ENCODE data around the gene DHRS3. TPM values are rescaled to one million over a fixed set of nuclear protein-coding genes. Genes with fewer than 3 reads are reported as not detected.

DHRS3 gene
- total RNA-seq, 1 experiment from 2014 or later, result 0.76 TPM

- Histone ChIP-seq H3K9me3 (replicated peaks) (no peaks in the 10 kb centered on the region), H3K4me1 (replicated peaks) (peaks cover 5% of the 10 kb centered on the region; the same call in 1 of the 2 replicates), H3K27me3 (replicated peaks) (no peaks in the 10 kb centered on the region), H3K4me3 (no peak overlapping the region), H3K27ac (no peak overlapping the region), H3K36me3 (no peaks in the 10 kb centered on the region)
- no peak for DNase-seq (ENCODE audit: low read depth in 1 of 2, low spot score in 2 of 2)
These were observed 12.2 kb upstream of the DHRS3 start for GRCh38 chr1:12629985-12630760.

DNA sequence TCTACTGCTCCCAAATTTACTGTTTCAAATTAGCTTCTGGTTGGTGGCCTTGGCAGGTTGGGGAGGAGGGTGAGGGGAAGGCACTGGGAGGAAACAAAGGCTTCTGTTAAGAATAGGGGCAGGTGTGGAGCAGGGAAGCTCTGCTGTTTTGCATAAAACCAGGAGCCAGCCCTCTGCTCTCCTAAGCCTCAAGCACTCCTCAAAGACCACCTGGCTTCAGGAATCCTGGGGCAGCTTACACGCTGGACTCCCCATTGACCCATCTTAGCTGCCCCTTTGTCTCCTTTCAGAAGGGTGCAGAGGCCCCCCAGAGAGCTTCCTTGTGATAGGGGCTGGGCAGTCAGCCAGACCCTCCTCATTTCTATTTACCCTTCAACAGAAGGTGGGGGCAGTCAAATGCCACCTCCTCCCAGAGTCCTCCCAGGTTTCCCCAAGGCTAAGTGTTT, 11.5 kb upstream of the DHRS3 start:
- peaks cover 5% of the 10 kb centered on the region; the same call in 1 of the 2 replicates for H3K4me1 ChIP-seq (replicated peaks)

GRCh38 chr1:12627296-12627695, 9.3 kb upstream of the DHRS3 start:
- no peaks in the 10 kb centered on the region for H3K36me3 ChIP-seq
- no peaks in the 10 kb centered on the region for H3K9me3 ChIP-seq (replicated peaks)
- H3K4me1 ChIP-seq (replicated peaks), result peaks cover 5% of the 10 kb centered on the region; the same call in 1 of the 2 replicates
- H3K27me3 ChIP-seq (replicated peaks), result no peaks in the 10 kb centered on the region
- no peak for DNase-seq (ENCODE audit: low read depth in 1 of 2, low spot score in 2 of 2)
- no peak overlapping the region for H3K27ac ChIP-seq
- no peak overlapping the region for H3K4me3 ChIP-seq

More for the DNA sequence above, 11.5 kb upstream of the DHRS3 start:
- no peak for DNase-seq (ENCODE audit: low read depth in 1 of 2, low spot score in 2 of 2)
- Histone ChIP-seq H3K9me3 (replicated peaks) (no peaks in the 10 kb centered on the region), H3K27ac (no peak overlapping the region), H3K36me3 (no peaks in the 10 kb centered on the region), H3K27me3 (replicated peaks) (no peaks in the 10 kb centered on the region), H3K4me3 (no peak overlapping the region)

DNA sequence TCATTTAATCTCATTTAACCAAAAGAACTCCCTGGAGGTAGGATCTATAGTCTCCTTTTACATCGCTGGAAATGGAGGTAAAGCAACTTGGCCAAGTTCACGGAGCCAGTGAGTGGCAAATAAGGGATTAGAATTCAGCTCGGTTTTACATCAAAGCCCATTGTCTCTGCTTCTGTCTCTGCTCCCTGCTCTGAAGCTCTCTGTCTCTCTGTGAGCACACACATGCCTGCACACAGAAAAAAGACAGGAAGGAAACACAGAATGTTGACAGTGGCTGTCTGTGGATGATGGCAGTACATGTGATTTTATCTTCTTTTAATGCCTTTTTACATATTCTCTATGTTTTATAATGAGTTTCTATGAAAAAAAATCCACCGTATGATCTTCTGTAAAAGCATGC, 8.9 kb upstream of the DHRS3 start:
- Histone ChIP-seq H3K27me3 (replicated peaks) (no peaks in the 10 kb centered on the region), H3K9me3 (replicated peaks) (no peaks in the 10 kb centered on the region), H3K4me3 (no peak overlapping the region), H3K36me3 (no peaks in the 10 kb centered on the region), H3K27ac (no peak overlapping the region), H3K4me1 (replicated peaks) (peaks cover 5% of the 10 kb centered on the region; the same call in 1 of the 2 replicates)
- DNase-seq (ENCODE audit: low read depth in 1 of 2, low spot score in 2 of 2), result no peak

- Histone ChIP-seq H3K36me3 (no peaks in the 10 kb centered on the region), H3K27me3 (replicated peaks) (no peaks in the 10 kb centered on the region), H3K9me3 (replicated peaks) (no peaks in the 10 kb centered on the region), H3K4me3 (no peak overlapping the region), H3K27ac (no peak overlapping the region), H3K4me1 (replicated peaks) (peaks cover 10% of the 10 kb centered on the region; the same call in 1 of the 2 replicates)
- DNase-seq (ENCODE audit: low read depth in 1 of 2, low spot score in 2 of 2), result no peak
These were observed 7.3 kb upstream of the DHRS3 start for GRCh38 chr1:12625276-12625675.

- H3K4me1 ChIP-seq (replicated peaks), result peaks cover 27% of the 10 kb centered on the region
- no peak for DNase-seq (ENCODE audit: low read depth in 1 of 2, low spot score in 2 of 2)
- no peak overlapping the region for H3K4me3 ChIP-seq
- no peak overlapping the region for H3K27ac ChIP-seq
- no peaks in the 10 kb centered on the region for H3K36me3 ChIP-seq
- H3K9me3 ChIP-seq (replicated peaks), result no peaks in the 10 kb centered on the region
- no peaks in the 10 kb centered on the region for H3K27me3 ChIP-seq (replicated peaks)
These were observed 4.5 kb upstream of the DHRS3 start for GRCh38 chr1:12622506-12622905.

DNA sequence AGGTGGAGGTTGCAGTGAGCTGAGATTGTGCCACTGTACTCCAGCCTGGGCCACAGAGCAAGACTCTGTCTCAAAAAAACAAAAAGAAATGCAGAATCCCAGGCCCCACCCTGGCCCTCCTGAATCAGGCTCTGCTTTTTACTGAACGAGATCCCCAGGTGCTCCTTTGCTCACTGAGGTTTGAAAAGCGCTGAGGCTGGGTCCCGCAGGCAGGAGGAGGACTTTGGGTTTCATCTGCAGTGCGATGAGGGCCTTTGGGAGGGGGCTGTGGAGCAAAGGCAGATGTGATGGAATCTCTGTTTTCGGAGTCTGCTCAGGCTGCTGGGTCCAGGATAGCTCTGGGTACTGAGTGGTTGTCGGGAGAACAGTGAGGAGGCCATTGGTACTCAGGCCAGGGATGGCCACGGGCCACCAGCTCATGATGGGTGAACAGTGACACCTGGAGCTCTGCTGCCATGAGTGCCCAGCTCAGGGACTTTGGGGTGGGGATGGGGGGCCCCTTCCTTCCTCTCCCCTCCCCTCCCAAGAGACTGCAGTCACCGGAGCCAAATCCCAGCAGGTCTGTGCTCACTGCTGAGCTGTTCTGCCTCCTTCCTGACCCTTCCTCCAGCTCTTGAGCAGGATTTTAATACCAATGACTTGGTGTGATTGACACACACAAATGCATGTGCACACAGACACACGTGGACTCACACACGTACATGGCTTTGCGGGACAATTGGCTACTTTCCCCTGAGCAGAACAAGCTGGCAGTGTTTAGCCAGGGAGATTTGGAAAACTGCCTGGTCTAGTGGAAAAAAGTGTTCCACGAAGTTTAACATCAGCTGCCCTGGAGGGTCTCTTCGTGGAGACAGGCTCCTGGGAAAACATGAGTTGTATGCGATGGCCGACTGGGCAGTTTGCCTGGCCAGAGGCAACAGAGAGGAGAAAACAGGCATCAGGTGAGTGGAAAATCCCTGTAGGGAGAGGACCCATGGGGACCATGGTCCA, 3.6 kb upstream of the DHRS3 start:
- peaks cover 33% of the 10 kb centered on the region for H3K4me1 ChIP-seq (replicated peaks)
- H3K4me3 ChIP-seq, result no peak overlapping the region
- no peaks in the 10 kb centered on the region for H3K36me3 ChIP-seq
- DNase-seq (ENCODE audit: low read depth in 1 of 2, low spot score in 2 of 2), result no peak
- no peaks in the 10 kb centered on the region for H3K9me3 ChIP-seq (replicated peaks)
- H3K27me3 ChIP-seq (replicated peaks), result peaks cover 5% of the 10 kb centered on the region
- no peak overlapping the region for H3K27ac ChIP-seq

DNA sequence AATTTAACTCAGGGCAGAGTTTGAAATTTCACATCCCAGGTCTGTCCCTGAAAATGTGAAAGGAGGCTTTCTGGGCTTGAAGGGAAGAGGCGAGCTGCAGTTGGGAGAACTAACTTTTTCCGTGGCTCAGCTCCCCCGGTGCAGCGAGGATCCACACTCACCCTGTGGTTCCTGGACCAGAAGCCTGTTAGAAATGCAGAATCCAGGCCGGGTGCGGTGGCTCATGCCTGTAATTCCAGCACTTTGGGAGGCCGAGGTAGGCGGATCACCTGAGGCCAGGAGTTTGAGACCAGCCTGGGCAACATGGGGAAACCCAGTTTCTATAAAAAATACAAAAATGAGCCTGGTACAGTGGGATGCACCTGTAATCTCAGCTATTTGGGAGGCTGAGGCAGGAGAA, 2.9 kb upstream of the DHRS3 start:
- H3K27ac ChIP-seq, result no peak overlapping the region
- H3K36me3 ChIP-seq, result no peaks in the 10 kb centered on the region
- H3K4me1 ChIP-seq (replicated peaks), result peaks cover 40% of the 10 kb centered on the region
- peaks cover 5% of the 10 kb centered on the region for H3K27me3 ChIP-seq (replicated peaks)
- no peak for DNase-seq (ENCODE audit: low read depth in 1 of 2, low spot score in 2 of 2)
- no peak overlapping the region for H3K4me3 ChIP-seq
- no peaks in the 10 kb centered on the region for H3K9me3 ChIP-seq (replicated peaks)

- DNase-seq (ENCODE audit: low read depth in 1 of 2, low spot score in 2 of 2), result no peak
- no peaks in the 10 kb centered on the region for H3K36me3 ChIP-seq
- no peak overlapping the region for H3K4me3 ChIP-seq
- H3K9me3 ChIP-seq (replicated peaks), result no peaks in the 10 kb centered on the region
- H3K4me1 ChIP-seq (replicated peaks), result peaks cover 45% of the 10 kb centered on the region
- no peak overlapping the region for H3K27ac ChIP-seq
- H3K27me3 ChIP-seq (replicated peaks), result peaks cover 5% of the 10 kb centered on the region
These were observed 2.5 kb upstream of the DHRS3 start for GRCh38 chr1:12620488-12620865.

GRCh38 chr1:12619792-12620487, 1.9 kb upstream of the DHRS3 start:
- H3K27me3 ChIP-seq (replicated peaks), result peaks cover 5% of the 10 kb centered on the region
- H3K9me3 ChIP-seq (replicated peaks), result no peaks in the 10 kb centered on the region
- peak; percentile 62 to 84 for DNase-seq (ENCODE audit: low read depth in 1 of 2, low spot score in 2 of 2)
- no peak overlapping the region for H3K4me3 ChIP-seq
- H3K4me1 ChIP-seq (replicated peaks), result peaks cover 49% of the 10 kb centered on the region
- H3K27ac ChIP-seq, result no peak overlapping the region
- H3K36me3 ChIP-seq, result no peaks in the 10 kb centered on the region

DNA sequence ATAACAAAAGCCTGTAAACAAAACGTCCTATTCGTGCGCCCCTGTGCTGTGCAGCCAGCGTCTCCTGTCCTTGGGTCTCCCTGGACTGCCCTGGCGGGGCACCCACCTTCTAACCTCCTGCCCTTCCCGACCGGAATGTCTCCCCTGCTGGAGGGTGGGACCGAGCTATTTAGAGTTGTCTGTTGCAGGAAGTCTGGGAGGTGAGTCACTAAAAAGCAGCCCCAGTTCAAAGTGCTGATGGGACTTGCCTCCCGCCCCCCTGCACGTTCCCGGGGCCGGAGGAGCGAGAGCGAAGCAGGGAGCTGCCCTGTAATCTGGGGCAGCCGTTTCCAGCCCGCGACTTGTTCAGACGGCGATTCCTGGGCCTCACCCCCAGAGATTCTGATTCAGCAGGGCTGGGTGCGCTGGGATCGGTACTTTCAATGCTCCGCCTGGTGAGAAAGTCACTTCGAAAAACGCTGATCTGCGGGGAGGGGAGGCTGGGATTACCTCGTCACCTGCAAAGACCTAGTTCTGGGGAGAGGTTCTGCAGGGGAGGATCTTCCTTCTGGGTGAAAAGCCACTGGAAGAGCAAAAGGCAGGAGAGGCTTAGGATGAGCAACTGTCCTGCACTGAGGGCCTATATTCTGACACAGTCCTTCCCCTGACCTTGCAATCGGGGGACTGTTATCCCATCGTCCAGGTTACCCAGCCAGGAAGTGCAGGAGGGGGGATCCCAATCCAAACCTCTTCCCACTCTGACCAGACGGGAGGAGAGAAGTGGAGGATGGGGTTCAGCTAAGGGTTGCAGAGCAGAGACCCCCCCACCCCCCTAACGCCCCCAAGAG, 1.2 kb upstream of the DHRS3 start:
- H3K4me1 ChIP-seq (replicated peaks), result peaks cover 49% of the 10 kb centered on the region

DNA sequence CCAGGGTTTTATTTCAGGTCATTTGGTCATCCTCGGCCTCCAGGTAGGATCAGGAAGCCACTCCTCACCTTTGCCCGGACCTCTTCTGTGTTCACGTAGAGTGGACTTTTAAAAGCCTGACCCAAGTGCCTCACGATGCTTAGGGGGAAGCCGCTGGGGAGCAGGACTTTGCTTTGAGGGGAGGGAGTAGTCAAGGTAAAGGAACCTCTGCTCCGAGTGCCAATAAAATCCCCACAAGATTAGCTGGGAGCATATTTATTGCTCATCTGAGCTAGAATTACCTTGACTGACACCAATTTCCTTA, 603 bp upstream of the DHRS3 start:
- peaks cover 5% of the 10 kb centered on the region for H3K27me3 ChIP-seq (replicated peaks)
- no peaks in the 10 kb centered on the region for H3K36me3 ChIP-seq
- H3K27ac ChIP-seq, result no peak overlapping the region
- peak overlapping the region; percentile 44 for H3K4me3 ChIP-seq
- DNase-seq (ENCODE audit: low read depth in 1 of 2, low spot score in 2 of 2), result no peak
- peaks cover 49% of the 10 kb centered on the region for H3K4me1 ChIP-seq (replicated peaks)
- no peaks in the 10 kb centered on the region for H3K9me3 ChIP-seq (replicated peaks)

More for the DNA sequence above, 1.2 kb upstream of the DHRS3 start:
- H3K4me3 ChIP-seq, result peak overlapping the region; percentile 44
- no peak overlapping the region for H3K27ac ChIP-seq
- DNase-seq (ENCODE audit: low read depth in 1 of 2, low spot score in 2 of 2), result peak; percentile 77 to 84
- no peaks in the 10 kb centered on the region for H3K36me3 ChIP-seq
- H3K9me3 ChIP-seq (replicated peaks), result no peaks in the 10 kb centered on the region
- peaks cover 5% of the 10 kb centered on the region for H3K27me3 ChIP-seq (replicated peaks)

GRCh38 chr1:12617511-12617900, 504 bp downstream of the DHRS3 start:
- peaks cover 49% of the 10 kb centered on the region for H3K4me1 ChIP-seq (replicated peaks)
- peak overlapping the region; percentile 44 for H3K4me3 ChIP-seq
- no peaks in the 10 kb centered on the region for H3K36me3 ChIP-seq
- no peak for DNase-seq (ENCODE audit: low read depth in 1 of 2, low spot score in 2 of 2)
- no peaks in the 10 kb centered on the region for H3K9me3 ChIP-seq (replicated peaks)
- H3K27ac ChIP-seq, result no peak overlapping the region
- H3K27me3 ChIP-seq (replicated peaks), result peaks cover 5% of the 10 kb centered on the region

All from SJSA1 (cell line).